Activated gamma-delta T cell treated with anti-CD3 and anti-CD28 coated beads, Interleukin-2, amount 50 U/mL, for 16 hours (primary cell): Measurements from ENCODE around the gene IST1.

Source experiments
- DNase-seq: peaks from one replicate; pipeline ENCODE4 v3.0.0-alpha.2; 2020; ENCODE audit warnings: low read depth

The IST1 gene

DNA sequence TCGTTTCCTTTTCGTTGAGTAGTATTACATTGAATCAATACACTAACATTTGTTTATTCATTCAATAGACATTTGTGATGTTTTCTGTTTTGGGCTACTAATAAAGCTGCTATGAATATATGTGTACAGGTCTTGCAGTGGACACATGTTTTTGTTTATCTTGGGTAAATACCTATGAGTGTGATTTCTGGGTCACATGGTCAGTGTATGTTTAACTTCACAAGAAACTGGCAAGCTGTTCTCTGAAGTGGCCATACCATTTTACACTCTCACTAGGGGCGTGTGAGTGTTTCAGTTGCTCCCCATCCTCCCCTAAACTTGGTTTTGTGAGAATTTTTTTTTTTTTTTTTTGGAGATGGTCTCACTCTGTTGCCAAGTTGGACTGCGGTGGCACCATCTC is 69.9 kb downstream of the IST1 start:
- no peak for DNase-seq

DNA sequence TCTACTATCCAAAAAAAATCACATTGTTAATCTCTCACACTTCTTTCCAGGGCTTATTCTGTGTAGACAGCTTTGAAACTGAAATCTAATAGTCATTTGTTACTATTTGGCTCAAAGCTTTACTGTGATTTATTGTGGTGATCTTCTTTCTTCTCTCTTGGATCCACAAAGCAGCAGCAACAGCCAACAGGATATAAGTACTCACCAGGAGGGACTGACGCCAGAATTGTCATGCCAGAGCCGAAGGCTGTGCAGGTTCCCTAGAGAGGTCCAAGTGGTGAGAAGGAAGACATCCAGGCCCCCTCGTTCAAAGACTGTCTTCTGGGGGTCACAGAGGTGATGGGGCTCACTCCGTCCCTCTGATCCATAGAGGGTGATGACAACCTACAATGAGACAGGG is 71.6 kb downstream of the IST1 start:
- no peak for DNase-seq

DNA sequence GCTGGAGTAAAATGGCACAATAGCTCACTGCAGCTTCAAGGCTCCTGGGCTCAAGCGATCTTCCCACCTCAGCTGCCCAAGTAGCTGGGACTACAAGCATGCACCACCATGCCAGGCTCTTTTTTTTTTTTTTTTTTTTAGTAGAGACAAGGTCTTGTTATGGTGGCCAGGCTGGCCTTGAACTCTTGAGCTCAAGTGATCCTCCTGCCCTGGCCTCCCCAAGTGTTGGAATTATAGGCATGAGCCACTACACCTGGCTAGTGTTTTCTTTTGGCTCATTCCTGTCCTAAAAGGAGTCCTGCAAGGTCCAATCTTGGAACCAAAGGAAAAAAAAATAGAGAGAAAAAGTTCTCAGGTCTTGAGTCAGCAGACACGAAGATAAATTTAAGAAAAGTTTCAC is 74.0 kb downstream of the IST1 start:
- no peak for DNase-seq

DNA sequence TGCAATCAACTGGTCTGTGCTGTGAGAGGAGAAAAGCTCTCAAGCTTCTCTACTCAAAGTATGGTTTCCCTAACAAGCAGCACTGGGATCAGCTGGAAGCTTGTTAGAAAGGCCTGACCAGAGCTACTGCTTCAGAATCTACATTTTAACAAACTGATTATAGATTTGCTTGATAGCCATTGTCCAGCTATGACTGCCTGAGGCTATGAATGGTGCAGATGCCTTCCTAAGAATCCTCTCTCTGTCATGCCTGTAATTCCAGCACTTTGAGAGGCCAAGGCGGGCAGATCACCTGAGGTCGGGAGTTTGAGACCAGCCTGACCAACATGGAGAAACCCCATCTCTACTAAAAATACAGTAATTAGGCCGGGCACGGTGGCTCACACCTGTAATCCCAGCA is 76.2 kb downstream of the IST1 start:
- no peak for DNase-seq

DNA sequence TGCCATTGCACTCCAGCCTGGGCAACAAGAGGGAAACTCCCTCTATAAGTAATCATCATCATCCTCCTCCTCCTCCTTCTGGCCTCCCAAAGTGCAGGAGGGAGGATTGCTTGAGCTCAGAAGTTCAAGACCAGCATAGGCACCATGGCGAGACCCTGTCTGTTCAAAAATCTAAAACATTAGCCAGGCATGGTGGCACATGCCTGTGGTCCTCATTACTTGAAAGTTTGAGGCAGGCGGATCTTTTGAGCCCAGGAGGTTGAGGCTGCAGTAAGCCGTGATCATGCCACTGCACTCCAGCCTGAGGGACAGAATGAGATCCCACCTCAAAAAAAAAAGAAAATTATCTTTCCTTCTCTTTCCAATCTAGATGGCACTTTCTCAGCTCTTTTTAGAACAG is 77.0 kb downstream of the IST1 start:
- DNase-seq: no peak

DNA sequence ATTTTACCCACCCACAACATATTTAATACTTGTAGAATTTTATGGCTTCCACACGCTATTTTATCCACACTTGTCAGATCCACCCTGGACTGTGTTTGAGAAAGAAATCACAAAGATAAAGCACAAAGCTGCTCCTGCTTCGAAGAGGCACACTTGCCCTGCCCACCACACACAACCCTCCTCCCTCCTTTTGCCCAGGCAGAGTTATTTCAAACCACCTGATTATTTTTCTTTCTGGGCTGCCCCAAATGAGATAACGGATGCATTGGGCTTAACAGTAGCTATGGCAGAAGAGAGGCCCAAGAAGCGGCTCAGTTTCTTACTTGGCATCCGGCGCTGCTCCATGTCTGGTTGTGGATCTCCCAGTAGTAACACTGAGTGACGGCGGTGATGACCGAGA is 77.7 kb downstream of the IST1 start:
- no peak for DNase-seq

DNA sequence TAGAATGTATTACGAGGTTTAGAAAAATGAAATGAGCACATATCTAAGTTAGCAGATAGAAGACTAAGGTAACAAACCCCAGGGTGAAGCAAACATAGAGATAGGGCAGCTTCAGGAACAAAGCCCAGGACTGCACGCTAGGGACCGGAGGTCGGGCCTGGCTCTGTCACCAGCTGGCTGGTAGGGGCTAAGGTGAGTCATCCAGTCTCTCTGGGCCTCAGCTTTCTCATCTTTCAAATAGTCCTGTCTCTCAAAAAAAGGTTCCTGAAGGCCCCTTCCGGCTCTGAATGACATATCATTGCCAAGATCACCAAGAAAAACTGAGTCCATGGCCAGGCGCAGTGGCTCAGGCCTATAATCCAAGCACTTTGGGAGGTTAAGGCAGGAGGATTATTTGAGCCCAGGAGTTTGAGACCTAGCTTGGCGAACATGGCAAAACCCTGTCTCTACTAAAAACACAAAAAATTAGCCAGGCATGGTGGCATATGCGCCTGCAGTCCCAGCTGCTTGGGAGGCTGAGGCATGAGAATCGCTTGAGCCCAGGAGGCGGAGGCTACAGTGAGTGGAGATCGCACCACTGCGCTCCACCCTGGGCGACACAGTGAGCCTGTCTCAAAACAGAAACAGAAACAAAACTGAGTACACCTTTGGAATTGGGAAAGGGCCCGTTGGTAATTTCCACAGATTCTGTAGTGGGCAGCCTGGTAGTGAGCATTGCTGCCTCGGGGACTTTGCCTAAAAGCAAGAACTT is 78.9 kb downstream of the IST1 start:
- no peak for DNase-seq
